DMS79 treated with DMSO at 0.1 percent for 48 hours (cell line): ENCODE measurements around the gene CAPN15.

ENCODE experiments used
- DNase-seq: peaks from one replicate; lab custom pipeline; 2025; lab: John Stamatoyannopoulos, UW

The CAPN15 gene

GRCh38 chr16:578232-578869, 50.8 kb downstream of the CAPN15 start:
- no peak for DNase-seq

GRCh38 chr16:578870-579405, 51.4 kb downstream of the CAPN15 start:
- no peak for DNase-seq

GRCh38 chr16:580141-580945, 52.8 kb downstream of the CAPN15 start:
- DNase-seq, result no peak

GRCh38 chr16:580946-581498, 53.5 kb downstream of the CAPN15 start:
- DNase-seq, result no peak

- DNase-seq, result no peak
Observed at GRCh38 chr16:582218-582613, 54.7 kb downstream of the CAPN15 start.

GRCh38 chr16:582614-583331, 55.3 kb downstream of the CAPN15 start:
- DNase-seq, result no peak

GRCh38 chr16:583470-583814, 55.9 kb downstream of the CAPN15 start:
- DNase-seq, result no peak

GRCh38 chr16:583815-584591, 56.5 kb downstream of the CAPN15 start:
- DNase-seq, result no peak

GRCh38 chr16:585351-585750, 57.8 kb downstream of the CAPN15 start:
- DNase-seq, result no peak

- no peak for DNase-seq
Observed at GRCh38 chr16:586047-586644, 58.6 kb downstream of the CAPN15 start.

GRCh38 chr16:586645-587590, 59.4 kb downstream of the CAPN15 start:
- no peak for DNase-seq

GRCh38 chr16:588639-588888, 61.1 kb downstream of the CAPN15 start:
- DNase-seq, result no peak

GRCh38 chr16:588889-589657, 61.6 kb downstream of the CAPN15 start:
- peak; percentile 91 for DNase-seq

- DNase-seq, result peak; percentile 91
Observed at GRCh38 chr16:589658-590187, 62.2 kb downstream of the CAPN15 start, which contains the start of gene RAB40C. TSS of gene RAB40C (plus strand) at chr16:590066. CDS start at chr16:590292, 226 bp downstream.

- no peak for DNase-seq
Observed at GRCh38 chr16:590188-590814, 62.8 kb downstream of the CAPN15 start.

GRCh38 chr16:590815-591200, 63.3 kb downstream of the CAPN15 start:
- no peak for DNase-seq

GRCh38 chr16:591231-591630, 63.7 kb downstream of the CAPN15 start:
- no peak for DNase-seq

GRCh38 chr16:591892-592517, 64.5 kb downstream of the CAPN15 start:
- DNase-seq, result peak; percentile 56
